ENCODE measurements around the gene PDILT. TPM values are rescaled to one million over a fixed set of nuclear protein-coding genes. Genes with fewer than 3 reads are reported as not detected.

PDILT gene
- total and polyA plus RNA-seq, 2 experiments from 2014 or later = not detected

DNA sequence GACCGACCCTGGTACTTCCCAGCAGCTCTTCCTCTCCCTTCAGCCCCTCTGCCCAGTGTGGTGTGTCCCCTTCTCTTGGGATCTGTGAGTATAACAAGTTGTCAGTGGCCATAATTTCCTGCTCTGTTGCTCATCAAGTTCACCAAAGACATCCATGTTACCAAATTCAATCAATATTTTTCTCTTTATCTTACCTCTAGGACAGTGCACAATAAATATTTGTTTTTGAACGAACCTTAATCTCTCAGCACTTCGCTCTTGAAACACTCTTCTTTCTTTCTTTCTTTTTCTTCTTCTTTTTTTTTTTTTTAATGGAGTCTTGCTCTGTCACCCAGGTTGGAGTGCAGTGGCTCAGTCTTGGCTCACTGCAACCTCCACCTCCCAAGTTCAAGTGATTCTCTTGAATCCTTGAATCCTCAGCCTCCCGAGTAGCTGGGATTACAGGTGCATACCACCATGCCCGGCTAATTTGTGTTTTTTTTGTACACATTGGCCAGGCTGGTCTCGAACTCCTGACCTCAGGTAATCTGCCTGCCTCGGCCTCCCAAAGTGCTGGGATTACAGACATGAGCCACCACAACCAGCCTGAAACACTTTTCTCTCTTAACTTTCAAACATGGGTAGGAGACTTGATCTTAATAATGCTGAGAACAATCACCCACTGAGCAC lies 49.3 kb downstream of the PDILT start (continued):
- TF ChIP-seq NANOG (IDR thresholded peaks at IDR 0.05; ENCODE audit: borderline replicate concordance) = no peak

DNA sequence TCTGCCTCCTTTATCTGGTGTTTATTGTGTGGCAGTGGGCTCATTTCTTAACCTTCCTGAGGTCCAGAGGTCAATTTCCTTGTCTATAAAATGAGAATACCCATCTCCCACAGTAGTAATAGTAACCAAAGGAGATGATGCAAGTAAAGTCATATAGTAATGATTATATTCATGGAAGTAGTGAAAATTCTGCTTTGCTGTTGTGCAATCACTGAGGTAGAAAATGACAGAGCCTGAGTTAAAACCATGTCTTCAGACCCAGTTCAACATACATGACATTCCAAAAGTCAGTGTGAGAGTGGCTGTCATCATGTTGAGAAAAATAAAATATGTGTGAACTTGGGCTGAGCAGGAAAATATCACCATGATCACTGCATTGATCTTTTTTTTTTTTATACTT lies 51.2 kb downstream of the PDILT start:
- Histone ChIP-seq H3K79me2 (replicated peaks; ENCODE audit: insufficient read depth) (no peaks in the 10 kb centered on the region), H3K4me1 (ENCODE audit: insufficient read depth) (peaks cover 9% of the 10 kb centered on the region), H3K4me3 (no peak overlapping the region), H3K4me2 (no peak overlapping the region), H3K27ac (ENCODE audit: low read depth) (no peak overlapping the region), H2AFZ (peak overlapping the region; percentile 57; the same call in 1 of the 2 replicates), H3K27me3 (ENCODE audit: insufficient read depth) (no peaks in the 10 kb centered on the region), H3K36me3 (ENCODE audit: insufficient read depth) (no peaks in the 10 kb centered on the region), H3F3A (replicated peaks; ENCODE audit: low read depth) (no peaks in the 10 kb centered on the region), H3K9me2 (ENCODE audit: insufficient read depth) (peaks cover 3% of the 10 kb centered on the region; the same call in 1 of the 2 replicates), H4K20me1 (replicated peaks; ENCODE audit: insufficient read depth) (no peaks in the 10 kb centered on the region)
- ATAC-seq (no peak), DNase-seq (ENCODE audit: low spot score) (no peak)
- no peak overlapping the region for H3K4me3 Mint-ChIP-seq
- peaks cover 1% of the 10 kb centered on the region for H3K27me3 Mint-ChIP-seq (ENCODE audit: insufficient read depth, low read depth, poor library complexity)
- peaks cover 25% of the 10 kb centered on the region for H3K9me3 Mint-ChIP-seq
- H3K4me1 Mint-ChIP-seq = peaks cover 8% of the 10 kb centered on the region; the same call in 2 of the 3 replicates
- TF ChIP-seq, protein P1, sequence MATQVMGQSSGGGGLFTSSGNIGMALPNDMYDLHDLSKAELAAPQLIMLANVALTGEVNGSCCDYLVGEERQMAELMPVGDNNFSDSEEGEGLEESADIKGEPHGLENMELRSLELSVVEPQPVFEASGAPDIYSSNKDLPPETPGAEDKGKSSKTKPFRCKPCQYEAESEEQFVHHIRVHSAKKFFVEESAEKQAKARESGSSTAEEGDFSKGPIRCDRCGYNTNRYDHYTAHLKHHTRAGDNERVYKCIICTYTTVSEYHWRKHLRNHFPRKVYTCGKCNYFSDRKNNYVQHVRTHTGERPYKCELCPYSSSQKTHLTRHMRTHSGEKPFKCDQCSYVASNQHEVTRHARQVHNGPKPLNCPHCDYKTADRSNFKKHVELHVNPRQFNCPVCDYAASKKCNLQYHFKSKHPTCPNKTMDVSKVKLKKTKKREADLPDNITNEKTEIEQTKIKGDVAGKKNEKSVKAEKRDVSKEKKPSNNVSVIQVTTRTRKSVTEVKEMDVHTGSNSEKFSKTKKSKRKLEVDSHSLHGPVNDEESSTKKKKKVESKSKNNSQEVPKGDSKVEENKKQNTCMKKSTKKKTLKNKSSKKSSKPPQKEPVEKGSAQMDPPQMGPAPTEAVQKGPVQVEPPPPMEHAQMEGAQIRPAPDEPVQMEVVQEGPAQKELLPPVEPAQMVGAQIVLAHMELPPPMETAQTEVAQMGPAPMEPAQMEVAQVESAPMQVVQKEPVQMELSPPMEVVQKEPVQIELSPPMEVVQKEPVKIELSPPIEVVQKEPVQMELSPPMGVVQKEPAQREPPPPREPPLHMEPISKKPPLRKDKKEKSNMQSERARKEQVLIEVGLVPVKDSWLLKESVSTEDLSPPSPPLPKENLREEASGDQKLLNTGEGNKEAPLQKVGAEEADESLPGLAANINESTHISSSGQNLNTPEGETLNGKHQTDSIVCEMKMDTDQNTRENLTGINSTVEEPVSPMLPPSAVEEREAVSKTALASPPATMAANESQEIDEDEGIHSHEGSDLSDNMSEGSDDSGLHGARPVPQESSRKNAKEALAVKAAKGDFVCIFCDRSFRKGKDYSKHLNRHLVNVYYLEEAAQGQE (IDR thresholded peaks at IDR 0.05; ENCODE audit: unreplicated experiment) = no peak
- no peak for TF ChIP-seq EZH2phosphoT487 (IDR thresholded peaks at IDR 0.05; ENCODE audit: unreplicated experiment)
- TF ChIP-seq JUNB (IDR thresholded peaks at IDR 0.05; ENCODE audit: unreplicated experiment) = no peak
- TF ChIP-seq, protein P2, sequence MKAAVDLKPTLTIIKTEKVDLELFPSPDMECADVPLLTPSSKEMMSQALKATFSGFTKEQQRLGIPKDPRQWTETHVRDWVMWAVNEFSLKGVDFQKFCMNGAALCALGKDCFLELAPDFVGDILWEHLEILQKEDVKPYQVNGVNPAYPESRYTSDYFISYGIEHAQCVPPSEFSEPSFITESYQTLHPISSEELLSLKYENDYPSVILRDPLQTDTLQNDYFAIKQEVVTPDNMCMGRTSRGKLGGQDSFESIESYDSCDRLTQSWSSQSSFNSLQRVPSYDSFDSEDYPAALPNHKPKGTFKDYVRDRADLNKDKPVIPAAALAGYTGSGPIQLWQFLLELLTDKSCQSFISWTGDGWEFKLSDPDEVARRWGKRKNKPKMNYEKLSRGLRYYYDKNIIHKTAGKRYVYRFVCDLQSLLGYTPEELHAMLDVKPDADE (IDR thresholded peaks at IDR 0.05) = no peak
- no peak for TF ChIP-seq EZH2 (IDR thresholded peaks at IDR 0.05; ENCODE audit: low read depth, unreplicated experiment)
- TF ChIP-seq POLR2AphosphoS5 (IDR thresholded peaks at IDR 0.05; ENCODE audit: low read depth) = no peak
- TF ChIP-seq, protein P3, sequence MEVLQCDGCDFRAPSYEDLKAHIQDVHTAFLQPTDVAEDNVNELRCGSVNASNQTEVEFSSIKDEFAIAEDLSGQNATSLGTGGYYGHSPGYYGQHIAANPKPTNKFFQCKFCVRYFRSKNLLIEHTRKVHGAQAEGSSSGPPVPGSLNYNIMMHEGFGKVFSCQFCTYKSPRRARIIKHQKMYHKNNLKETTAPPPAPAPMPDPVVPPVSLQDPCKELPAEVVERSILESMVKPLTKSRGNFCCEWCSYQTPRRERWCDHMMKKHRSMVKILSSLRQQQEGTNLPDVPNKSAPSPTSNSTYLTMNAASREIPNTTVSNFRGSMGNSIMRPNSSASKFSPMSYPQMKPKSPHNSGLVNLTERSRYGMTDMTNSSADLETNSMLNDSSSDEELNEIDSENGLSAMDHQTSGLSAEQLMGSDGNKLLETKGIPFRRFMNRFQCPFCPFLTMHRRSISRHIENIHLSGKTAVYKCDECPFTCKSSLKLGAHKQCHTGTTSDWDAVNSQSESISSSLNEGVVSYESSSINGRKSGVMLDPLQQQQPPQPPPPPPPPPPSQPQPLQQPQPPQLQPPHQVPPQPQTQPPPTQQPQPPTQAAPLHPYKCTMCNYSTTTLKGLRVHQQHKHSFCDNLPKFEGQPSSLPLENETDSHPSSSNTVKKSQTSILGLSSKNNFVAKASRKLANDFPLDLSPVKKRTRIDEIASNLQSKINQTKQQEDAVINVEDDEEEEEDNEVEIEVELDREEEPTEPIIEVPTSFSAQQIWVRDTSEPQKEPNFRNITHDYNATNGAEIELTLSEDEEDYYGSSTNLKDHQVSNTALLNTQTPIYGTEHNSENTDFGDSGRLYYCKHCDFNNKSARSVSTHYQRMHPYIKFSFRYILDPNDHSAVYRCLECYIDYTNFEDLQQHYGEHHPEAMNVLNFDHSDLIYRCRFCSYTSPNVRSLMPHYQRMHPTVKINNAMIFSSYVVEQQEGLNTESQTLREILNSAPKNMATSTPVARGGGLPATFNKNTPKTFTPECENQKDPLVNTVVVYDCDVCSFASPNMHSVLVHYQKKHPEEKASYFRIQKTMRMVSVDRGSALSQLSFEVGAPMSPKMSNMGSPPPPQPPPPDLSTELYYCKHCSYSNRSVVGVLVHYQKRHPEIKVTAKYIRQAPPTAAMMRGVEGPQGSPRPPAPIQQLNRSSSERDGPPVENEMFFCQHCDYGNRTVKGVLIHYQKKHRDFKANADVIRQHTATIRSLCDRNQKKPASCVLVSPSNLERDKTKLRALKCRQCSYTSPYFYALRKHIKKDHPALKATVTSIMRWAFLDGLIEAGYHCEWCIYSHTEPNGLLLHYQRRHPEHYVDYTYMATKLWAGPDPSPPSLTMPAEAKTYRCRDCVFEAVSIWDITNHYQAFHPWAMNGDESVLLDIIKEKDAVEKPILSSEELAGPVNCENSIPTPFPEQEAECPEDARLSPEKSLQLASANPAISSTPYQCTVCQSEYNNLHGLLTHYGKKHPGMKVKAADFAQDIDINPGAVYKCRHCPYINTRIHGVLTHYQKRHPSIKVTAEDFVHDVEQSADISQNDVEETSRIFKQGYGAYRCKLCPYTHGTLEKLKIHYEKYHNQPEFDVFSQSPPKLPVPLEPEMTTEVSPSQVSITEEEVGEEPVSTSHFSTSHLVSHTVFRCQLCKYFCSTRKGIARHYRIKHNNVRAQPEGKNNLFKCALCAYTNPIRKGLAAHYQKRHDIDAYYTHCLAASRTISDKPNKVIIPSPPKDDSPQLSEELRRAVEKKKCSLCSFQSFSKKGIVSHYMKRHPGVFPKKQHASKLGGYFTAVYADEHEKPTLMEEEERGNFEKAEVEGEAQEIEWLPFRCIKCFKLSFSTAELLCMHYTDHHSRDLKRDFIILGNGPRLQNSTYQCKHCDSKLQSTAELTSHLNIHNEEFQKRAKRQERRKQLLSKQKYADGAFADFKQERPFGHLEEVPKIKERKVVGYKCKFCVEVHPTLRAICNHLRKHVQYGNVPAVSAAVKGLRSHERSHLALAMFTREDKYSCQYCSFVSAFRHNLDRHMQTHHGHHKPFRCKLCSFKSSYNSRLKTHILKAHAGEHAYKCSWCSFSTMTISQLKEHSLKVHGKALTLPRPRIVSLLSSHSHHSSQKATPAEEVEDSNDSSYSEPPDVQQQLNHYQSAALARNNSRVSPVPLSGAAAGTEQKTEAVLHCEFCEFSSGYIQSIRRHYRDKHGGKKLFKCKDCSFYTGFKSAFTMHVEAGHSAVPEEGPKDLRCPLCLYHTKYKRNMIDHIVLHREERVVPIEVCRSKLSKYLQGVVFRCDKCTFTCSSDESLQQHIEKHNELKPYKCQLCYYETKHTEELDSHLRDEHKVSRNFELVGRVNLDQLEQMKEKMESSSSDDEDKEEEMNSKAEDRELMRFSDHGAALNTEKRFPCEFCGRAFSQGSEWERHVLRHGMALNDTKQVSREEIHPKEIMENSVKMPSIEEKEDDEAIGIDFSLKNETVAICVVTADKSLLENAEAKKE (CRISPR knock-in tag; IDR thresholded peaks at IDR 0.05) = no peak
- TF ChIP-seq CREB1 (CRISPR knock-in tag; IDR thresholded peaks at IDR 0.05; ENCODE audit: low read depth) = no peak
- no peak for TF ChIP-seq ZNF331 (CRISPR knock-in tag; IDR thresholded peaks at IDR 0.05; ENCODE audit: low read depth)
- no peak for TF ChIP-seq NANOG (IDR thresholded peaks at IDR 0.05; ENCODE audit: borderline replicate concordance)
- no peak for TF ChIP-seq STAT1 (IDR thresholded peaks at IDR 0.05; ENCODE audit: unreplicated experiment)
- no peak overlapping the region for H3K27ac Mint-ChIP-seq
- peaks cover 9% of the 10 kb centered on the region for H3K36me3 Mint-ChIP-seq (ENCODE audit: low read depth)
